BE2C (cell line): ENCODE results near the gene AFM.
"Not testable (repeated sequence)": the region's sequence is repeated elsewhere in the genome, so short reads cannot be mapped to it uniquely, and the experiment has no call there.

Experiments
- DNase-seq: peaks from one replicate; pipeline ENCODE4 v3.0.0-alpha.2; 2020
- H3K27me3 ChIP-seq: fragments of 250-450 bp; sonication (Bioruptor Pico); 2 replicates; pipeline ENCODE4 v1.5.1; 2020; ENCODE audit warnings: mild to moderate bottlenecking
- H3K36me3 ChIP-seq: fragments of 250-450 bp; sonication (Bioruptor Pico); 2 replicates; pipeline ENCODE4 v1.5.1; 2020; ENCODE audit warnings: mild to moderate bottlenecking
- H3K4me1 ChIP-seq: fragments of 250-450 bp; sonication (Bioruptor Pico); 2 replicates; pipeline ENCODE4 v1.5.1; 2020
- H3K4me3 ChIP-seq: 2 replicates; pipeline ENCODE4 v1.5.1; 2011; ENCODE audit warnings: low read depth, low read length
- H3K9me3 ChIP-seq: fragments of 250-450 bp; sonication (Bioruptor Pico); 2 replicates; pipeline ENCODE4 v1.5.1; 2020
- CTCF ChIP-seq: IDR thresholded peaks from 2 replicates; pipeline ENCODE4 v1.5.1; 2012; ENCODE audit warnings: mild to moderate bottlenecking, low read depth, low read length

The AFM gene

GRCh38 chr4:73541251-73541650, 59.7 kb downstream of the AFM start:
- H3K27me3 ChIP-seq, result no peaks in the 10 kb centered on the region
- H3K4me3 ChIP-seq, result no peak overlapping the region
- no peaks in the 10 kb centered on the region for H3K36me3 ChIP-seq
- H3K4me1 ChIP-seq, result no peaks in the 10 kb centered on the region
- H3K9me3 ChIP-seq, result no peaks in the 10 kb centered on the region
- TF ChIP-seq CTCF, result no peak
- no peak for DNase-seq

GRCh38 chr4:73544620-73545019, 63.1 kb downstream of the AFM start:
- Histone ChIP-seq H3K4me3 (no peak overlapping the region), H3K36me3 (no peaks in the 10 kb centered on the region), H3K27me3 (peaks cover 4% of the 10 kb centered on the region; the same call in 1 of the 2 replicates), H3K4me1 (no peaks in the 10 kb centered on the region), H3K9me3 (no peaks in the 10 kb centered on the region)
- no peak for TF ChIP-seq CTCF
- DNase-seq, result no peak

DNA sequence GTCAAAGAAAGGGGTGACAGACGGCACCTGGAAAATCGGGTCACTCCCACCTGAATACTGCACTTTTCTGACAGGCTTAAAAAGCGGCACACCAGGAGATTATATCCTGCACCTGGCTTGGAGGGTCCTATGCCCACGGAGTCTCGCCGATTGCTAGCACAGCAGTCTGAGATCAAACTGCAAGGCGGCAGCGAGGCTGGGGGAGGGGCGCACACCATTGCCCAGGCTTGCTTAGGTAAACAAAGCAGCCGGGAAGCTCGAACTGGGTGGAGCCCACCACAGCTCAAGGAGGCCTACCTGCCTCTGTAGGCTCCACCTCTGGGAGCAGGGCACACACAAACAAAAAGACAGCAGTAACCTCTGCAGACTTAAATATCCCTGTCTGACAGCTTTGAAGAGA, 69.3 kb downstream of the AFM start:
- H3K9me3 ChIP-seq, H3K4me3 ChIP-seq, H3K4me1 ChIP-seq, H3K36me3 ChIP-seq, H3K27me3 ChIP-seq, DNase-seq: not testable (repeated sequence)
